ENCODE data around the gene TDP1. TPM values are rescaled to one million over a fixed set of nuclear protein-coding genes. Genes with fewer than 3 reads are reported as not detected.

The TDP1 gene
- total RNA-seq, 2 donors from 2014 or later: 12.0 to 18.2 TPM

DNA sequence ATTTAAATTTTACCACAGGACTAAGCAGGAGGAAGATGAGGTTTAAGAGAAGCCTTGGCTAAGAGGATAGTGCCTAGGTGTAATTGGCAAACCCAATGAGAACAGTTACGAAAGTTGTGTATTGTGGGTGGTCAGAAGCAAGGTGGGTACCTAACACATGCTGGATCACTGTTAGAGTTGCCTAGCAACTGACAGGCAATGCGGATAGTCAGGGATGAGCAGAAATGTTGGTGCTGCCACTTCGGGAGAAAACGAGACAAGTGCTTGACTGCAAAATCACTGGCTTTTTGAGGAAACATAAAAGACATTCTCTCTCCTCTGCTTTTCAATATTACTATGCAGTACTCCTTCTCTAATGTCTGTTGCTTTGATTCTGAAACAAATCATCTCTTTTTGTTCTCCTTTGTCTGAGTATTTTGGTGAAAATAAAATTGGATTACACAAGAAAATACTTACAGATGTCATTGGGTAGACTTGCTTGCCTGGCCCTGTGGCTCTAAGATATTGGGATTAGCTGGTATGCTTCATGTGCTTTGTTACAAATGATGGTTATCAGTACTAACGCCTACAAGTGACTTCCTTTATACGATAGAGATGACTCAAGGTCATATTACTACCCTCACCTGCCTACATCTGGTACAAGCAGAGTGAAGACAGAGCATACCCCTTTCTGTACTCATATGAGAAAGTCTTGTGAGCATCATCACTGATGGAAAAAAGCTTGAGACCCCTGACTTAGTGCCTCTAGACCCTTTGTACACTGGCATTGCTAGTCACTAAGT, 48.0 kb downstream of the TDP1 start:
- H3K4me1 ChIP-seq (replicated peaks): no peaks in the 10 kb centered on the region
- no peaks in the 10 kb centered on the region for H3K36me3 ChIP-seq
- TF ChIP-seq POLR2AphosphoS5 (IDR thresholded peaks at IDR 0.05) (no peak), CTCF (IDR thresholded peaks at IDR 0.05) (no peak), POLR2A (IDR thresholded peaks at IDR 0.05) (no peak)
- no peak overlapping the region for H3K27ac ChIP-seq
- WGBS: 76% methylated on average over 6 of the region's 6 CpGs
- H3K27me3 ChIP-seq (replicated peaks; ENCODE audit: insufficient read depth): no peaks in the 10 kb centered on the region
- no peak overlapping the region for H3K4me3 ChIP-seq
- intact Hi-C loops (cut with DNase I): no loop called here
- no peak for DNase-seq (ENCODE audit: low spot score)
- H3K9me3 ChIP-seq: no peaks in the 10 kb centered on the region

- no peak overlapping the region for H3K27ac ChIP-seq
- no peak for TF ChIP-seq POLR2AphosphoS5 (IDR thresholded peaks at IDR 0.05)
- no peaks in the 10 kb centered on the region for H3K27me3 ChIP-seq (replicated peaks; ENCODE audit: insufficient read depth)
- intact Hi-C loops (cut with DNase I): no loop called here
- DNase-seq (ENCODE audit: low spot score): no peak
- H3K9me3 ChIP-seq: no peaks in the 10 kb centered on the region
- no peaks in the 10 kb centered on the region for H3K36me3 ChIP-seq
- no peak overlapping the region for H3K4me3 ChIP-seq
- H3K4me1 ChIP-seq (replicated peaks): no peaks in the 10 kb centered on the region
Measured at GRCh38 chr14:90005441-90005840, 49.7 kb downstream of the TDP1 start.

DNA sequence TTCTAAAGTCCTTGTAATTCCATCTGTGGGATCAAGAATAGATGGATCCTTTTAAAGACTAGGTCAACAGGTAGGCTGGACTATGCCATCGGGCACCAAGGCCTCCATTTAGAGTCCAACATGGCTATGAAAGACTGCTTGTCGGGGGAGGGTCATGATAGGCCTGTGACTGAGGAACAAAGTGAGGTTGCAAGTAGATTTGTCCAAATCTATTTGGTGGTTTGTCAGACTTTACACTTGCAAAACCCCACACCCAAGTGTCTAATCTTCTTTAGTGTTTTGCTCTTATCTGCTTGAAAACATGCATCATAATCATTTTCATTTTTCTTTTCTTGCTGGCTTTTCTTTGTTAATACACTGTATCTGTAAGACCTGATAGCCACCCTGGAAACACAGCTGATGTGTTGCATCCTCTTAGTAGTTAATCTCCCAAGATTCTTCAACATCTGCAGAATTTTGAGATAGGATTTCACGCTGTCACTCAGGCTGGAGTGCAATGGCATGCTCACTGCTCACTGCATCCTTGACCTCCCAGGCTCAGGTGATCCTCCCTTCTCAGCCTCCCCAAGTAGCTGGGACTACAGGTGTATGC, 50.3 kb downstream of the TDP1 start:
- no peak for DNase-seq (ENCODE audit: low spot score)
- intact Hi-C loops (cut with DNase I): no loop called here
- TF ChIP-seq POLR2A (IDR thresholded peaks at IDR 0.05): no peak
- TF ChIP-seq POLR2AphosphoS5 (IDR thresholded peaks at IDR 0.05): no peak
- TF ChIP-seq CTCF (IDR thresholded peaks at IDR 0.05): no peak

GRCh38 chr14:90017371-90017770, 61.6 kb downstream of the TDP1 start:
- DNase-seq (ENCODE audit: low spot score): no peak
- TF ChIP-seq CTCF (IDR thresholded peaks at IDR 0.05): no peak
- TF ChIP-seq POLR2AphosphoS5 (IDR thresholded peaks at IDR 0.05): no peak
- TF ChIP-seq POLR2A (IDR thresholded peaks at IDR 0.05): no peak
- 77% methylated on average over 4 of the region's 4 CpGs for WGBS
- H3K36me3 ChIP-seq: peaks cover 0 to 6% of the 10 kb centered on the region in 2 donors
- no peaks in the 10 kb centered on the region for H3K4me1 ChIP-seq (replicated peaks)
- H3K27me3 ChIP-seq (replicated peaks; ENCODE audit: insufficient read depth): no peaks in the 10 kb centered on the region
- H3K4me3 ChIP-seq: no peak overlapping the region
- intact Hi-C loops (cut with DNase I): no loop called here
- H3K9me3 ChIP-seq: no peaks in the 10 kb centered on the region
- no peak overlapping the region for H3K27ac ChIP-seq

More for the DNA sequence above, 50.3 kb downstream of the TDP1 start:
- Histone ChIP-seq H3K27me3 (replicated peaks; ENCODE audit: insufficient read depth) (no peaks in the 10 kb centered on the region), H3K4me3 (no peak overlapping the region), H3K9me3 (no peaks in the 10 kb centered on the region), H3K4me1 (replicated peaks) (no peaks in the 10 kb centered on the region), H3K27ac (no peak overlapping the region), H3K36me3 (no peaks in the 10 kb centered on the region)
- 98% methylated on average over 3 of the region's 3 CpGs for WGBS

GRCh38 chr14:90019824-90020523, 64.2 kb downstream of the TDP1 start:
- intact Hi-C loops (cut with DNase I): no loop called here
- Histone ChIP-seq H3K27ac (no peak overlapping the region), H3K4me3 (no peak overlapping the region), H3K27me3 (replicated peaks; ENCODE audit: insufficient read depth) (no peaks in the 10 kb centered on the region), H3K9me3 (no peaks in the 10 kb centered on the region), H3K36me3 (peaks cover 0 to 6% of the 10 kb centered on the region in 2 donors), H3K4me1 (replicated peaks) (no peaks in the 10 kb centered on the region)
- WGBS: 88% methylated on average over 11 of the region's 11 CpGs
- no peak for DNase-seq (ENCODE audit: low spot score)
- TF ChIP-seq CTCF (IDR thresholded peaks at IDR 0.05) (no peak), POLR2AphosphoS5 (IDR thresholded peaks at IDR 0.05) (no peak), POLR2A (IDR thresholded peaks at IDR 0.05) (no peak)

Data from prostate gland (tissue), 2 donors.